Neural crest cell (in vitro differentiated cells): Measurements from ENCODE around the gene SSTR5. TPM values are rescaled to one million over a fixed set of nuclear protein-coding genes. Genes with fewer than 3 reads are reported as not detected.
"Not testable (repeated sequence)": the region's sequence is repeated elsewhere in the genome, so short reads cannot be mapped to it uniquely, and the experiment has no call there.

Experiments
- DNase-seq: peaks from one replicate; pipeline ENCODE4 v3.0.0; 2021; ENCODE audit warnings: low read depth, mixed read lengths, low spot score
- H3K27ac Mint-ChIP-seq: one replicate; pipeline ENCODE4 v1.8.0; 2021; ENCODE audit warnings: mild to moderate bottlenecking, mixed read lengths; ENCODE audit not compliant: unreplicated experiment
- H3K27me3 Mint-ChIP-seq: 2 replicates; pipeline ENCODE4 v1.8.0; 2021; ENCODE audit warnings: low read depth, mild to moderate bottlenecking, mixed read lengths
- H3K36me3 Mint-ChIP-seq: 2 replicates; pipeline ENCODE4 v1.8.0; 2021; ENCODE audit warnings: low read depth, mild to moderate bottlenecking, mixed read lengths
- H3K4me1 Mint-ChIP-seq: 2 replicates; pipeline ENCODE4 v1.8.0; 2021; ENCODE audit warnings: mixed read lengths
- H3K4me3 Mint-ChIP-seq: one replicate; pipeline ENCODE4 v1.8.0; 2021; ENCODE audit warnings: mild to moderate bottlenecking, mixed read lengths
- H3K9me3 Mint-ChIP-seq: 2 replicates; pipeline ENCODE4 v1.8.0; 2021; ENCODE audit warnings: mixed read lengths
- total RNA-seq: library from RNA; stranded (reverse); gene quantifications from 2 replicates; pipeline ENCODE4 v1.2.1, GENCODE V29; 2021
- TF ChIP-seq, protein P1 (sequence below): fragments of 200-600 bp; sonication (generic); conservative IDR thresholded peaks from 2 replicates; pipeline ENCODE4 v1.5.0; 2021; ENCODE audit warnings: antibody characterized with exemption, mild to moderate bottlenecking

The SSTR5 gene
- total RNA-seq, 1 donor from 2014 or later, result not detected

- TF ChIP-seq, protein P1, sequence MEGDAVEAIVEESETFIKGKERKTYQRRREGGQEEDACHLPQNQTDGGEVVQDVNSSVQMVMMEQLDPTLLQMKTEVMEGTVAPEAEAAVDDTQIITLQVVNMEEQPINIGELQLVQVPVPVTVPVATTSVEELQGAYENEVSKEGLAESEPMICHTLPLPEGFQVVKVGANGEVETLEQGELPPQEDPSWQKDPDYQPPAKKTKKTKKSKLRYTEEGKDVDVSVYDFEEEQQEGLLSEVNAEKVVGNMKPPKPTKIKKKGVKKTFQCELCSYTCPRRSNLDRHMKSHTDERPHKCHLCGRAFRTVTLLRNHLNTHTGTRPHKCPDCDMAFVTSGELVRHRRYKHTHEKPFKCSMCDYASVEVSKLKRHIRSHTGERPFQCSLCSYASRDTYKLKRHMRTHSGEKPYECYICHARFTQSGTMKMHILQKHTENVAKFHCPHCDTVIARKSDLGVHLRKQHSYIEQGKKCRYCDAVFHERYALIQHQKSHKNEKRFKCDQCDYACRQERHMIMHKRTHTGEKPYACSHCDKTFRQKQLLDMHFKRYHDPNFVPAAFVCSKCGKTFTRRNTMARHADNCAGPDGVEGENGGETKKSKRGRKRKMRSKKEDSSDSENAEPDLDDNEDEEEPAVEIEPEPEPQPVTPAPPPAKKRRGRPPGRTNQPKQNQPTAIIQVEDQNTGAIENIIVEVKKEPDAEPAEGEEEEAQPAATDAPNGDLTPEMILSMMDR, result no peak
- DNase-seq, result no peak
- Mint-ChIP-seq H3K9me3 (no peaks in the 10 kb centered on the region), H3K4me1 (peaks cover 2% of the 10 kb centered on the region), H3K27ac (no peak overlapping the region), H3K27me3 (peaks cover 2% of the 10 kb centered on the region), H3K4me3 (no peak overlapping the region), H3K36me3 (peaks cover 3% of the 10 kb centered on the region)
Measured at GRCh38 chr16:1082266-1082951, 9.9 kb downstream of the SSTR5 start.

DNA sequence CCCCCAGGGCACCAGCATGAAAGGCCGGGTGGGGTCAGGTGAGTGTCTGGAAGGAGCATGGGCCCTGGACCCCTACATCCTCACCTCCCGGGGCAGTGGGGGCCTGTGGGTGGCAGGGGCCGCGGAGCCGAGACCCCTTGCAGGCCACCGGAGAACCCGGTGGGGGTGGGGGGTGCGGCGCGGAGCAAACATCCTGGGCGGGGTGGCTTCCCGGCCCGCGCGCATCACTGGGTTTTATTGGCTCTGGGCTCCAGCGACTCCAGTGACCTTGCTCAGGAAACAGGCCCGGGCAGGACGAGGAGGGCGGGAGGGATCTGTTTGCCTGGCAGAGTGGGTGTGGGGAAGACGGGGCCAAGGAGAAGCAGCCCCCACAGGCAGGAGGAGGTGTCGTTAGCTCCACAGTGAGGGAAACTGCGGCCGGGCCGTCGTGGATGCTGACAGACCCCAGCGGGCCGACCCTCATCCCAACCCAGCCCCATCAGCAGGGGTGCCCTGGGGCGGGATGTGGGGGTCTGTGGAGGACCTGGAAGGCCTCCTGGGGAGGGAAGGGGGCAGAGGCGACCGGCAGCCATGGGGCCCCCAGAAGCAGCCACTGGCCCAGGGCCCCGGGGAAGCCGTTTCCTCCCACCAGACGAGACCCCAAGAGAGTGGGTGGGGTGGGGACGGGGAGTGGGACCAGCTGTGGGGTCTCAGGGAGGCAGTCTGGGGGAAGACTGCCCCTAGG lies 10.6 kb downstream of the SSTR5 start:
- TF ChIP-seq, protein P1, result no peak

DNA sequence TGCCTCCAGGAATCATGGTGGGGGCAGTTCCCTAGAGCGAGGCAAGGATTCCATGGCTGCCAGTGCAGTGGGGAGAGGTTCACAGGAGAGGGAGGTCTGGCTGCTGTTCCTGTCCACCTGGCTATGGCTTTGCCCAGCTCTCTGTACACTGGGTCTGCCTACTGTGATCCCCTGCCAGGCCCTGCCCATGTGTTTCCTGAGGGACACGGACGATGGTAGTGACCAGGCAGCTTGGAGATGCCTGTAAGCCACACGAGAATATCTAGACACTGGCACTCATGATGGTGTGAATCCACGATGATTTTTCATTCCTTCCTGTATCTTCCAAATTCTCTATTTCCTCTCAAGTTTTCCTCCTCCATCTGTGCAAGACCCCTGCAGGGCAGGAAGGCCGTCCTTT lies 12.4 kb downstream of the SSTR5 start:
- Mint-ChIP-seq H3K27ac (no peak overlapping the region), H3K27me3 (no peaks in the 10 kb centered on the region), H3K36me3 (peaks cover 3% of the 10 kb centered on the region), H3K4me1 (peaks cover 4% of the 10 kb centered on the region), H3K9me3 (no peaks in the 10 kb centered on the region), H3K4me3 (no peak overlapping the region)
- no peak for DNase-seq
- TF ChIP-seq, protein P1, result no peak

More for the DNA sequence above, 10.6 kb downstream of the SSTR5 start:
- Mint-ChIP-seq H3K27me3 (no peaks in the 10 kb centered on the region), H3K36me3 (peaks cover 3% of the 10 kb centered on the region), H3K9me3 (no peaks in the 10 kb centered on the region), H3K4me1 (peaks cover under 1% of the 10 kb centered on the region), H3K4me3 (no peak overlapping the region), H3K27ac (no peak overlapping the region)
- no peak for DNase-seq

DNA sequence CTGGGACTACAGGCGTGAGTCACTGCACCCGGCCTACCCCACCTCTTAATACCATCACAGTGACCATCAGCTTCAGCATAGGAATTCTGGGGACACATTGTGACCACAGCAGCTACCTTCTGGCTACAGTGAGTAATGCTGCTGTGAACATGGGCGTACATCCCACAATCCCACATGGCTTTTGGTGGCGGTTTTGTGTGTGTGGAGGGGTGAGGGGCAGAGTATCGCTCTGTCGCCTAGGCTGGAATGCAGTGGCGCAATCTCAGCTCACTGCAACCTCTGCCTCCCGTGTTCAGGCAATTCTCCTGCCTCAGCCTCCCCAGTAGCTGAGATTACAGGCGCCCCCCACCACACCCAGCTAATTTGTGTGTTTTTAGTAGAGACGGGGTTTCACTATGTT lies 13.9 kb downstream of the SSTR5 start:
- not testable (repeated sequence) for DNase-seq, H3K27me3 Mint-ChIP-seq, H3K4me3 Mint-ChIP-seq, H3K27ac Mint-ChIP-seq, H3K9me3 Mint-ChIP-seq, H3K36me3 Mint-ChIP-seq, H3K4me1 Mint-ChIP-seq

GRCh38 chr16:1088295-1089170 lies 16.0 kb downstream of the SSTR5 start:
- no peak overlapping the region for H3K4me3 Mint-ChIP-seq
- TF ChIP-seq, protein P1, result no peak
- peaks cover 6% of the 10 kb centered on the region for H3K36me3 Mint-ChIP-seq
- peaks cover 13% of the 10 kb centered on the region for H3K4me1 Mint-ChIP-seq
- H3K9me3 Mint-ChIP-seq, result no peaks in the 10 kb centered on the region
- no peak overlapping the region for H3K27ac Mint-ChIP-seq
- no peaks in the 10 kb centered on the region for H3K27me3 Mint-ChIP-seq
- DNase-seq, result no peak
